HG03060 (cell line): ENCODE data around the gene CTU2.

Experiments
- ATAC-seq: cut with Tn5 transposase; IDR thresholded peaks from one replicate; pipeline ENCODE4 v1.9.1; 2021; ENCODE audit warnings: low read depth, moderate number of reproducible peaks; ENCODE audit not compliant: unreplicated experiment

The CTU2 gene

GRCh38 chr16:88695753-88696152 lies 10.6 kb upstream of the CTU2 start:
- ATAC-seq = no peak

- no peak for ATAC-seq
These were observed 9.9 kb upstream of the CTU2 start for GRCh38 chr16:88696441-88696840.

- no peak for ATAC-seq
These were observed 9.0 kb upstream of the CTU2 start for GRCh38 chr16:88697116-88697830.

GRCh38 chr16:88697831-88698615 lies 8.3 kb upstream of the CTU2 start:
- no peak for ATAC-seq

GRCh38 chr16:88698646-88699045 lies 7.7 kb upstream of the CTU2 start:
- no peak for ATAC-seq

- ATAC-seq = no peak
These were observed 7.1 kb upstream of the CTU2 start for GRCh38 chr16:88699180-88699579.

- no peak for ATAC-seq
These were observed 6.0 kb upstream of the CTU2 start for GRCh38 chr16:88700322-88700635.

- no peak for ATAC-seq
These were observed 5.4 kb upstream of the CTU2 start for GRCh38 chr16:88700636-88701482.

GRCh38 chr16:88701581-88702370 lies 4.5 kb upstream of the CTU2 start:
- ATAC-seq = no peak

GRCh38 chr16:88702371-88703210 lies 3.7 kb upstream of the CTU2 start:
- ATAC-seq = no peak

GRCh38 chr16:88703486-88704309 lies 2.6 kb upstream of the CTU2 start:
- ATAC-seq = no peak

GRCh38 chr16:88705076-88705684 lies 1.1 kb upstream of the CTU2 start:
- ATAC-seq = no peak

- no peak for ATAC-seq
These were observed 488 bp upstream of the CTU2 start for GRCh38 chr16:88705801-88706228.

- ATAC-seq = no peak
These were observed 893 bp downstream of the CTU2 start for GRCh38 chr16:88706965-88707826.

GRCh38 chr16:88710556-88710955 lies 4.3 kb downstream of the CTU2 start:
- no peak for ATAC-seq

GRCh38 chr16:88711750-88712340 lies 5.5 kb downstream of the CTU2 start:
- no peak for ATAC-seq

GRCh38 chr16:88712362-88712979 lies 6.2 kb downstream of the CTU2 start:
- no peak for ATAC-seq
